GM20000 (cell line): ENCODE measurements around the gene SSX7.
"Not testable (repeated sequence)": the region's sequence is repeated elsewhere in the genome, so short reads cannot be mapped to it uniquely, and the experiment has no call there.

ENCODE experiments used
- DNase-seq: peaks from one replicate; pipeline ENCODE4 v3.0.0; 2012; ENCODE audit warnings: low spot score
- CTCF ChIP-seq: IDR thresholded peaks from 2 replicates; pipeline ENCODE4 v1.5.1; 2012; ENCODE audit warnings: mild to moderate bottlenecking, control low read depth; ENCODE audit errors: extremely low read depth, missing control alignments

Gene SSX7, protein sequence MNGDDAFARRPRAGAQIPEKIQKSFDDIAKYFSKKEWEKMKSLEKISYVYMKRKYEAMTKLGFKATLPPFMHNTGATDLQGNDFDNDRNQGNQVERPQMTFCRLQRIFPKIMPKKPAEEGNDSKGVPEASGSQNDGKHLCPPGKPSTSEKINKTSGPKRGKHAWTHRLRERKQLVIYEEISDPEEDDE

DNA sequence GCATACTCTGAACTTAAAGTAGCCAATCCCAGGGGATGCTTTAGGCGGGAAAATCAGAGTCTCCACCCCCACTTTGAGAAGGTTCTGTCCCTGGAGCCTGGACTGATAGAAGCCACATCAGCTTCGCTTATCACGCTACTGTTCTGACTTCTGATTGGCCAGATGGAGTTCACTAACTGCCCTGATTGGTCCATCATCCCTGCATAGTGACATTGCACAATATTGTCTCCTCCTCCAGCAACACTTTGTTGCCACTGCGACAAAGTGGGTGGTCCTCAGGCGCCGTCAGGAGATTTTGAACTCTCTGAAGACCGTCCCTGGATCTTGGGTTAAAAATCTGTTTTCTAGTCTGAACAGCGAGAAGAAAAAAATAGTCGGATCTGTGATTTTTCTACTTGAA is at the start of gene SSX7:
TSS of gene SSX7 (minus strand) at position 101 of the 400 bp plus-strand sequence. CDS start 1,428 bp downstream, outside the sequence.
- not testable (repeated sequence) for DNase-seq

GRCh38 chrX:52692034-52692433 is 37.3 kb upstream of the SSX7 start:
- not testable (repeated sequence) for DNase-seq

DNA sequence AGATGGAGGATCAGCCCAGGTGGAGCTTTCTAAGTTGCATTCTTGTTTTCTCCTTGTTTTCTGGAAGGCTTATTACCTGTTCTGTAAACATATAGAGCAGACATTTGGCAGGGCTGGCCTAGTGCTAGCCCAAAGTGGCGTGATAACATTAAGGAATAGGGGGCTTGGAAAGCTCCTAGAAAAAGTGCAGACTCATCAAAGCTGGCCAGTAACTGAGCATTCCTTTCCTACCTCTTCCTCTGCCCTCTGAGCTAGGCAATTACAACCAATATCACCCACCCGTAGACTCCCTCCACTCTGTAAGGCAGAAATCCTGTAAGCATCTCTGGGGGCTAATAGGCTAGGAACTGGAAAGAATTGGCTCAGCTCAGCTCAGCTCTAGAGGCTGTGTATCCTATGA is 7.5 kb upstream of the SSX7 start:
- DNase-seq: not testable (repeated sequence)

DNA sequence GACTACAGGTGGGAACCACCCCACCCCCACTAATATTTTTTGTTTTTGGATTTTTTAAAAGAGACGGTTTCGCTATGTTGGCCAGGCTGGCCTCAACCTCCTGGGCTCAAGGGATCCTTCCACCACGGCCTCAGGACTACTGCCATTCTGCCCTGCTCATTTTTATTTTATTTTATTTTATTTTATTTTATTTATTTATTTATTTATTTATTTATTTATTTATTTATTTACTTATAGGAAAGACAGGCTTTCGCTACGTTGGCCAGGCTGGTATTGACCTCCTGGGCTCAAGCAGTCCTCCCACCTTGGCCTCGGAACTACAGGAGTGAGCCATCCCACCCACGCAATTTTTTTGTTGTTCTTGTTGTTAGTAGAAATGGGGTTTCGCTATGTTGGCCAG is 775 bp upstream of the SSX7 start:
- DNase-seq: not testable (repeated sequence)

- not testable (repeated sequence) for DNase-seq
Observed at GRCh38 chrX:52650676-52651075, 4.0 kb downstream of the SSX7 start.

- DNase-seq: not testable (repeated sequence)
Observed at GRCh38 chrX:52648956-52649355, 5.7 kb downstream of the SSX7 start.

- DNase-seq: not testable (repeated sequence)
Observed at GRCh38 chrX:52628483-52628882, 26.2 kb downstream of the SSX7 start.

DNA sequence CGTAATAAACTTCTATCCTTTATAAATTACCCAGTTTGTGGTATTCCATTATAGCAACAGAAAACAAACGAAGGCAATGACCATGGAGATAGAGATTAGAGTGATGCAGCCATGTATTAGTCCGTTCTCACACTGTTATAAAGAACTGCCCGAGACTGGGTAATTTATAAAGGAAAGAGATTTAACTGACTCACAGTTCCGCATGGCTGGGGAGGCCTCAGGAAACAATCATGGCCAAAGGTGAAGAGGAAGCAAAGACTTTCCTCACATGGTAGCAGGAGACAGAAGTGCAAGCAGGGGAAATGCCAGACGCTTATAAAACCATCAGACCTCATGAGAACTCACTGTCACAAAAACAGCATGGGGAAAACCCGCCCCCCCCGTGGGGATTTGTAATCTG is 34.0 kb downstream of the SSX7 start:
- not testable (repeated sequence) for DNase-seq

DNA sequence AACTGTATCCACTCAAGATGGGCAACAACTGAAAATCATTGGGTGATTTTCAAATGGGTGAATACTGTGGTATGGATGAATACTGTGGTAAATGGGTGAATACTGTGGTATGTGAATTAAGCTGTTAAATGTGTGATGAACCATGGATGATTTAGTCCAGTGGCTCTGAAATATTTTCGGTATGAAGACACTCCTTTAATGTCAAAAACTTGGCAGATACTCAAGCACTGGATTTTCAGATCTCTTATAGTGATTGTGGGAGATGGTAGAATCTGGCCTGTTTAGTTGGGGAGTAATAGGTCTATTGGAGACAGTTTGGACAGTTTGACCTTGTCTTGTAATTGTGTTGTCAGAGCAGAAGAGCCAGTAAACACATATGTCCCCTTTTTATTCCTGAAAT is 45.7 kb downstream of the SSX7 start:
- no peak for TF ChIP-seq CTCF

DNA sequence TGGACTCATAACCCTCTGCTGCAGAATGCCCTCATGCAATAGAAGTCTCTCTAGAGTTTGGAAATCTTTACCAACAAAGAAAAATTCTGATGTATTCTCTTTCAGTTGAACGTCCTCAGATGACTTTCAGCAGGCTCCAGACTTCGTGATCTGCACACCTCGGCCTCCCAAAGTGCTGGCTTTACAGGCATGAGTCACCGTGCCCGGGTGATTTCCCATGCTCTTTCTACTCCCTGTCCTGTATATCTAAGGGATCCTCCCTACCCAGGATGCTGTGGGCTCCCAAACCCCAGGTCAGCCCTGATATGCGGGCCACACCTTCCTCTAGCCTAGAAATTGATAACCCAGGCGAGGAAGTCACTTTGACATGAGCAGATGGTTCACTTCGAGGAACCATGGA is 51.5 kb downstream of the SSX7 start:
- DNase-seq: not testable (repeated sequence)

More for the DNA sequence above, 45.7 kb downstream of the SSX7 start:
- no peak for DNase-seq

- TF ChIP-seq CTCF: no peak
- DNase-seq: no peak
Observed at GRCh38 chrX:52598886-52599285, 55.8 kb downstream of the SSX7 start.

DNA sequence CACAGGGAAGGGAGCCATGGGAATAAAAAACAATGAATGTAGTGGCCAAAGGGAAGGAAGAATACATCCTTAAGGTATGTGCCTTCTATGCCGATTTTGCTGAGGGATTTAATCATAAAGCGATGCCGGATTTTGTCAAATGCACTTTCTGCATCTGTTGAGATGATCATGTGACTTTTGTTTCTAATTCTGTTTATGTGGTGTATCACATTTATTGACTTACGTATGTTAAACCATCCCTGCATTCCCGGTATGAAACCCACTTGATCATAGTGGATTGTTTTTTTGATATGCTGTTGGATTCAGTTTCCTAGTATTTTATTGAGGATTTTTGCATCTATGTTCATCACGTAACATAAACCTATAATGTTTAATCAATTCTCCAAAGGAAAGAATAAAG is 60.0 kb downstream of the SSX7 start:
- no peak for TF ChIP-seq CTCF
- DNase-seq: no peak
